HEK293 (cell line): ENCODE measurements around the gene PRPF19.

Experiments
- CTCF ChIA-PET: fragments of 350-600 bp; formaldehyde crosslinking; extraction: SDS; loops from one replicate; lab custom pipeline; 2021; ENCODE audit warnings: antibody characterized with exemption; lab: Yijun Ruan, JAX
- POLR2A ChIA-PET: fragments of 300-600 bp; formaldehyde crosslinking; extraction: SDS; loops from one replicate; lab custom pipeline; 2020; ENCODE audit warnings: antibody characterized with exemption, inconsistent platforms; lab: Yijun Ruan, JAX
- H3K27ac ChIP-seq: fragments of 200-500 bp; sonication (Bioruptor generic); 2 replicates; pipeline ENCODE4 v1.5.1; 2014; ENCODE audit warnings: low read depth, low read length, control low read depth, inconsistent platforms; ENCODE audit errors: extremely low read depth
- H3K36me3 ChIP-seq, 2 experiments: fragments of 200-500 bp in 1 of 2; sonication (Bioruptor generic) in 1 of 2; 1 replicate in 1 of 2; 2 replicates in 1 of 2; pipeline ENCODE4 v1.5.1; 2014 to 2017; ENCODE audit warnings: inconsistent platforms in 2 of 2, low read length in 2 of 2; ENCODE audit not compliant: control insufficient read depth in 2 of 2, insufficient read depth in 1 of 2
- H3K4me1 ChIP-seq: fragments of 200-500 bp; sonication (Bioruptor generic); 2 replicates; pipeline ENCODE4 v1.5.1; 2014; ENCODE audit warnings: mild to moderate bottlenecking, low read length, inconsistent platforms; ENCODE audit not compliant: control insufficient read depth, insufficient read depth
- H3K4me3 ChIP-seq: 2 replicates; pipeline ENCODE4 v1.5.1; 2011; ENCODE audit warnings: low read depth, mild to moderate bottlenecking, control low read depth, low read length, moderate library complexity
- H3K9me3 ChIP-seq: fragments of 200-500 bp; sonication (Bioruptor generic); 2 replicates; pipeline ENCODE4 v1.5.1; 2014; ENCODE audit warnings: low read depth, low read length, inconsistent platforms; ENCODE audit not compliant: control insufficient read depth, insufficient read depth
- BCL11B ChIP-seq: fragments of 450-650 bp; formaldehyde crosslinking; IDR thresholded peaks from 2 replicates; pipeline ENCODE4 v1.5.1; 2016; ENCODE audit warnings: low read depth, missing biosample characterization, missing genetic modification characterization
- GLIS2 ChIP-seq: fragments of 450-650 bp; formaldehyde crosslinking; IDR thresholded peaks from 2 replicates; pipeline ENCODE4 v1.5.1; 2016; ENCODE audit warnings: missing biosample characterization, missing genetic modification characterization
- HIC1 ChIP-seq: fragments of 450-650 bp; formaldehyde crosslinking; IDR thresholded peaks from 2 replicates; pipeline ENCODE4 v1.5.1; 2016; ENCODE audit warnings: missing biosample characterization, missing genetic modification characterization
- PRDM10 ChIP-seq: fragments of 450-650 bp; formaldehyde crosslinking; IDR thresholded peaks from 2 replicates; pipeline ENCODE4 v1.5.1; 2016; ENCODE audit warnings: missing biosample characterization, missing genetic modification characterization
- SP3 ChIP-seq: fragments of 450-650 bp; formaldehyde crosslinking; IDR thresholded peaks from 2 replicates; pipeline ENCODE4 v1.5.1; 2016; ENCODE audit warnings: missing biosample characterization, missing genetic modification characterization
- ZBTB10 ChIP-seq: fragments of 450-650 bp; formaldehyde crosslinking; IDR thresholded peaks from 2 replicates; pipeline ENCODE4 v1.5.1; 2016; ENCODE audit warnings: missing biosample characterization, missing genetic modification characterization
- ZBTB11 ChIP-seq: fragments of 450-650 bp; formaldehyde crosslinking; conservative IDR thresholded peaks from 2 replicates; pipeline ENCODE4 v1.5.1; 2016; ENCODE audit warnings: low read depth, missing biosample characterization, missing genetic modification characterization
- ZBTB8A ChIP-seq: fragments of 450-650 bp; formaldehyde crosslinking; IDR thresholded peaks from 2 replicates; pipeline ENCODE4 v1.5.1; 2016; ENCODE audit warnings: missing biosample characterization, missing genetic modification characterization
- ZFHX2 ChIP-seq: fragments of 450-650 bp; formaldehyde crosslinking; conservative IDR thresholded peaks from 2 replicates; pipeline ENCODE4 v1.5.1; 2016; ENCODE audit warnings: missing biosample characterization, missing genetic modification characterization
- ZIC2 ChIP-seq: fragments of 450-650 bp; formaldehyde crosslinking; IDR thresholded peaks from 2 replicates; pipeline ENCODE4 v1.5.1; 2016; ENCODE audit warnings: missing biosample characterization, missing genetic modification characterization
- ZNF174 ChIP-seq: fragments of 450-650 bp; formaldehyde crosslinking; IDR thresholded peaks from 2 replicates; pipeline ENCODE4 v1.5.0; 2017; ENCODE audit warnings: missing biosample characterization, mild to moderate bottlenecking, missing genetic modification characterization
- ZNF239 ChIP-seq: fragments of 450-650 bp; formaldehyde crosslinking; IDR thresholded peaks from 2 replicates; pipeline ENCODE4 v1.5.1; 2016; ENCODE audit warnings: missing biosample characterization, missing genetic modification characterization
- ZNF416 ChIP-seq: fragments of 450-650 bp; formaldehyde crosslinking; IDR thresholded peaks from 2 replicates; pipeline ENCODE4 v1.5.1; 2016; ENCODE audit warnings: missing biosample characterization, missing genetic modification characterization
- ZNF518A ChIP-seq: fragments of 450-650 bp; formaldehyde crosslinking; conservative IDR thresholded peaks from 2 replicates; pipeline ENCODE4 v1.5.1; 2016; ENCODE audit warnings: low read depth, missing biosample characterization, missing genetic modification characterization
- TF ChIP-seq, protein P1 (sequence below): fragments of 450-650 bp; formaldehyde crosslinking; IDR thresholded peaks from 2 replicates; pipeline ENCODE4 v1.5.1; 2016; ENCODE audit warnings: missing biosample characterization, missing genetic modification characterization

PRPF19 gene

GRCh38 chr11:60914633-60915247 is 8.4 kb upstream of the PRPF19 start:
- ChIA-PET CTCF (interaction anchor here (0.6 to 6.2 kb wide), 11 partner anchors 15 to 1025 kb away, joined by 3 to 30 read pairs (median 3); no protein-coding TSS in a partner anchor), POLR2A (interaction anchor here (0.6 to 4.0 kb wide), 12 partner anchors 9 to 1625 kb away, joined by 3 to 36 read pairs (median 4); partner anchors contain the start of genes PRPF19, TMEM132A, TMEM216 and VPS37C)
- H3K9me3 ChIP-seq = no peaks in the 10 kb centered on the region
- H3K4me1 ChIP-seq = no peaks in the 10 kb centered on the region
- H3K4me3 ChIP-seq = peak overlapping the region; percentile 55
- H3K27ac ChIP-seq = peak overlapping the region; percentile 61; the same call in 1 of the 2 replicates
- peaks cover 0 to 22% of the 10 kb centered on the region in 2 experiments; a peak in 1 of 3 replicates for H3K36me3 ChIP-seq
- TF ChIP-seq HIC1 (tag by site-specific recombination) (peak; percentile 73), ZBTB10 (tag by site-specific recombination) (peak; percentile 1; the same call in 1 of the 2 replicates), ZNF416 (tag by site-specific recombination) (no peak), SP3 (tag by site-specific recombination) (no peak), ZBTB11 (tag by site-specific recombination) (no peak), BCL11B (tag by site-specific recombination) (no peak), ZIC2 (tag by site-specific recombination) (peak; percentile 65), ZFHX2 (tag by site-specific recombination) (no peak; the same call in 1 of the 2 replicates), ZBTB8A (tag by site-specific recombination) (peak; percentile 70), ZNF518A (tag by site-specific recombination) (no peak), PRDM10 (tag by site-specific recombination) (peak; percentile 37), ZNF174 (tag by site-specific recombination) (no peak), GLIS2 (tag by site-specific recombination) (peak; percentile 78), ZNF239 (peak; percentile 33; the same call in 1 of the 2 replicates)
- TF ChIP-seq, protein P1, sequence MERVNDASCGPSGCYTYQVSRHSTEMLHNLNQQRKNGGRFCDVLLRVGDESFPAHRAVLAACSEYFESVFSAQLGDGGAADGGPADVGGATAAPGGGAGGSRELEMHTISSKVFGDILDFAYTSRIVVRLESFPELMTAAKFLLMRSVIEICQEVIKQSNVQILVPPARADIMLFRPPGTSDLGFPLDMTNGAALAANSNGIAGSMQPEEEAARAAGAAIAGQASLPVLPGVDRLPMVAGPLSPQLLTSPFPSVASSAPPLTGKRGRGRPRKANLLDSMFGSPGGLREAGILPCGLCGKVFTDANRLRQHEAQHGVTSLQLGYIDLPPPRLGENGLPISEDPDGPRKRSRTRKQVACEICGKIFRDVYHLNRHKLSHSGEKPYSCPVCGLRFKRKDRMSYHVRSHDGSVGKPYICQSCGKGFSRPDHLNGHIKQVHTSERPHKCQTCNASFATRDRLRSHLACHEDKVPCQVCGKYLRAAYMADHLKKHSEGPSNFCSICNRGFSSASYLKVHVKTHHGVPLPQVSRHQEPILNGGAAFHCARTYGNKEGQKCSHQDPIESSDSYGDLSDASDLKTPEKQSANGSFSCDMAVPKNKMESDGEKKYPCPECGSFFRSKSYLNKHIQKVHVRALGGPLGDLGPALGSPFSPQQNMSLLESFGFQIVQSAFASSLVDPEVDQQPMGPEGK (tag by site-specific recombination) = peak; percentile 74
